Mesenchymal stem cell (in vitro differentiated cells and primary cell): ENCODE results near the gene ITPA.

Experiments
- DNase-seq: peaks from one replicate; pipeline ENCODE4 v3.0.0-alpha.2; 2013
- H2AFZ ChIP-seq: one replicate; pipeline ENCODE4 v1.6.1; 2013; ENCODE audit warnings: low read depth, mild to moderate bottlenecking, control low read depth, inconsistent platforms, low read length, moderate library complexity
- H2AK5ac ChIP-seq: 2 replicates; pipeline ENCODE4 v1.6.1; 2013; ENCODE audit warnings: low read length, moderate library complexity, mild to moderate bottlenecking, inconsistent platforms; ENCODE audit not compliant: severe bottlenecking
- H2BK120ac ChIP-seq: one replicate; pipeline ENCODE4 v1.6.1; 2013; ENCODE audit warnings: low read depth, mild to moderate bottlenecking, inconsistent platforms, low read length, moderate library complexity
- H2BK12ac ChIP-seq, 2 experiments: one replicate each; pipeline ENCODE4 v1.6.1; 2013; ENCODE audit warnings: inconsistent platforms in 2 of 2, low read length in 2 of 2, mild to moderate bottlenecking in 2 of 2, moderate library complexity in 2 of 2, control low read depth in 1 of 2
- H2BK15ac ChIP-seq: one replicate; pipeline ENCODE4 v1.6.1; 2013; ENCODE audit warnings: mild to moderate bottlenecking, low read depth, inconsistent platforms; ENCODE audit not compliant: poor library complexity, severe bottlenecking
- H2BK5ac ChIP-seq: 2 replicates; pipeline ENCODE4 v1.6.1; 2013; ENCODE audit warnings: low read depth, mild to moderate bottlenecking, low read length, control low read depth, inconsistent platforms; ENCODE audit not compliant: poor library complexity, severe bottlenecking
- H3K14ac ChIP-seq, 2 experiments: one replicate each; pipeline ENCODE4 v1.6.1; 2013; ENCODE audit warnings: inconsistent platforms in 2 of 2, low read length in 2 of 2, control low read depth in 1 of 2, mild to moderate bottlenecking in 1 of 2, moderate library complexity in 1 of 2
- H3K18ac ChIP-seq, 2 experiments: one replicate each; pipeline ENCODE4 v1.6.1; 2013; ENCODE audit warnings: inconsistent platforms in 2 of 2, low read length in 2 of 2, control low read depth in 1 of 2, low read depth in 1 of 2, mild to moderate bottlenecking in 1 of 2
- H3K23ac ChIP-seq, 2 experiments: one replicate each; pipeline ENCODE4 v1.6.1; 2013; ENCODE audit warnings: inconsistent platforms in 2 of 2, low read length in 2 of 2, mild to moderate bottlenecking in 2 of 2, moderate library complexity in 2 of 2, control low read depth in 1 of 2
- H3K27ac ChIP-seq: 2 replicates; pipeline ENCODE4 v1.5.1; 2013; ENCODE audit warnings: mild to moderate bottlenecking, moderate library complexity, low read length, control low read depth, inconsistent platforms; ENCODE audit not compliant: poor library complexity, severe bottlenecking
- H3K27me3 ChIP-seq, 2 experiments: 2 replicates each; pipeline versions ENCODE4 v1.6.1 to v1.7.0; 2013; ENCODE audit warnings: low read length in 2 of 2, mild to moderate bottlenecking in 2 of 2, moderate library complexity in 2 of 2, control low read depth in 1 of 2, inconsistent platforms in 1 of 2; ENCODE audit not compliant: control insufficient read depth in 1 of 2, insufficient read depth in 1 of 2
- H3K36me3 ChIP-seq, 2 experiments: 2 replicates each; pipeline versions ENCODE4 v1.6.1 to v1.7.0; 2013; ENCODE audit warnings: low read length in 2 of 2, control low read depth in 1 of 2, inconsistent platforms in 1 of 2, low read depth in 1 of 2, mild to moderate bottlenecking in 1 of 2; ENCODE audit not compliant: insufficient read depth in 2 of 2, control insufficient read depth in 1 of 2
- H3K4ac ChIP-seq, 2 experiments: one replicate each; pipeline ENCODE4 v1.6.1; 2013; ENCODE audit warnings: inconsistent platforms in 2 of 2, low read length in 2 of 2, mild to moderate bottlenecking in 2 of 2, moderate library complexity in 2 of 2, control low read depth in 1 of 2, low read depth in 1 of 2
- H3K4me1 ChIP-seq: 2 replicates; pipeline ENCODE4 v1.6.1; 2013; ENCODE audit warnings: low read depth, low read length, control low read depth; ENCODE audit not compliant: control insufficient read depth, insufficient read depth
- H3K4me2 ChIP-seq: 2 replicates; pipeline ENCODE4 v1.6.1; 2013; ENCODE audit warnings: low read length, mild to moderate bottlenecking, inconsistent platforms; ENCODE audit not compliant: poor library complexity, severe bottlenecking
- H3K4me3 ChIP-seq, 2 experiments: 2 replicates each; pipeline versions ENCODE4 v1.5.1 to v1.7.0; 2013; ENCODE audit warnings: low read length in 2 of 2, mild to moderate bottlenecking in 2 of 2, control low read depth in 1 of 2, low read depth in 1 of 2; ENCODE audit not compliant: insufficient read depth in 1 of 2
- H3K79me1 ChIP-seq: replicated peaks from 2 replicates; pipeline ENCODE4 v1.6.1; 2013; ENCODE audit warnings: mild to moderate bottlenecking, control low read depth, low read length, inconsistent platforms; ENCODE audit not compliant: poor library complexity, severe bottlenecking
- H3K9ac ChIP-seq: 2 replicates; pipeline ENCODE4 v1.7.0; 2013; ENCODE audit warnings: mild to moderate bottlenecking, low read length, moderate library complexity
- H3K9me3 ChIP-seq: 2 replicates; pipeline ENCODE4 v1.7.0; 2013; ENCODE audit warnings: mild to moderate bottlenecking, low read length; ENCODE audit not compliant: control insufficient read depth
- H4K8ac ChIP-seq: one replicate; pipeline ENCODE4 v1.6.1; 2013; ENCODE audit warnings: inconsistent platforms, mild to moderate bottlenecking, low read length, moderate library complexity
- H4K91ac ChIP-seq: one replicate; pipeline ENCODE4 v1.6.1; 2013; ENCODE audit warnings: mild to moderate bottlenecking, low read length, inconsistent platforms
- WGBS: methylation state at CpG from one replicate; pipeline ENCODE4 v1.1.7; 2013; ENCODE audit warnings: mixed read lengths; 5-methylcytosine and 5-hydroxymethylcytosine counted together

The ITPA gene

GRCh38 chr20:3188823-3189413 is 20.4 kb upstream of the ITPA start:
- Histone ChIP-seq H3K14ac (no peak overlapping the region), H4K91ac (no peak overlapping the region), H3K4me3 (no peak overlapping the region), H3K18ac (no peak overlapping the region), H3K27me3 (no peaks in the 10 kb centered on the region), H3K9ac (no peak overlapping the region), H2AK5ac (no peak overlapping the region), H4K8ac (no peak overlapping the region), H3K79me1 (peaks cover 5% of the 10 kb centered on the region), H3K23ac (no peak overlapping the region), H3K4me2 (no peak overlapping the region), H3K27ac (no peak overlapping the region), H2BK5ac (no peak overlapping the region), H2BK120ac (no peak overlapping the region), H2BK12ac (no peak overlapping the region), H3K36me3 (peaks cover 47 to 52% of the 10 kb centered on the region in 2 experiments), H3K9me3 (no peaks in the 10 kb centered on the region), H2AFZ (no peak overlapping the region), H3K4ac (no peak overlapping the region), H2BK15ac (no peak overlapping the region), H3K4me1 (no peaks in the 10 kb centered on the region)
- WGBS = 95% methylated on average over 3 of the region's 3 CpGs
- no peak for DNase-seq

DNA sequence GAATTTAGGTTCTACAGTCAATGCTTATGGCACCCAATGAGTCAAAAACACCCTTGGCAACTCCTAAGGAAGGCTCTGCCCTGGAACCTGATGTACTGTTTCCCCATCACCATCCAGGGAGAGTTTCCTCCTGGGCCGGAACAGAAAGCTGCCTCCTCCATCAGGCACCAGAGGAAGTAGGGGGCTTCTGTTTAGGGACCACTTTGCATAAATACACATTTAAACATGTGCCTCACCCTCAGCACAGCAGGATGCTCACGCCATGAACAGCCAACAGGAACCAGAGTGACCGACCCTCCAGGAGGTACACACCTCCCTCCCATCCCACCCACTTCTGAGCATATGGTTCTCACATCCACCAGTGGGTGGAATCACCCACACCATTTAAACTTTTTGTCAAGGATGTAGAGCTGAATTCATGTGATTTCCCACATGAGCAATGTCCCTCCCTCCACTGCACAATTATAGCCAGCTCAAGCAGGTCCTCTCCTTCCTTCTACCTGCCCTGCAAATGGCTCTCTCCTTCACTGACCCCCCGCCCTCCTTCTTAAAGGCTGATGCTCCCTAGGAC is 19.7 kb upstream of the ITPA start:
- no peaks in the 10 kb centered on the region for H3K9me3 ChIP-seq
- H3K36me3 ChIP-seq = peaks cover 55 to 59% of the 10 kb centered on the region in 2 experiments
- 90% methylated on average over 4 of the region's 4 CpGs for WGBS

DNA sequence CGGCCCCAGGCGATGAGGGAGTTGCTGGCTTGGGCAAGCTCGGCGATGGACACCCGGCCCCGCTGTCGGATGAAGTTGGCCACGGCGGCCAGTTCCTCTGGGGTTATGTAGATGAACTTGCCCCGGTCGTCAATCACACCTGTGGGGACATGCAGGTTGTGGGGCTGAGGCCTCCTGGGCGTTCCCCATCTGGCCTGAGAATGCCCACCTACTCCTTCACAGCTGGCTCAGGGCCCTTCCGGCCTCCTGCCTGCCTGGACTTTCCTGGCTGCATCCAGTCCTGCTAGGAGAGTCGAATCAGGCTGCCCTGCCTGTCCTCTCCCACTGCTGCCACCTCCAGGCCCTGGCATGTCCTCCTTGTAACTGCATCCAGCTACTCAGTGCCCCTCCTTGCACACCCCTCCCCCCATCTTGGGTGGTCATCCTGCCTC is 18.6 kb upstream of the ITPA start:
- Histone ChIP-seq H3K9me3 (no peaks in the 10 kb centered on the region), H4K8ac (no peak overlapping the region), H3K4me1 (no peaks in the 10 kb centered on the region), H2BK15ac (no peak overlapping the region), H2AK5ac (no peak overlapping the region), H3K14ac (no peak overlapping the region), H2BK5ac (no peak overlapping the region), H3K4ac (no peak overlapping the region), H3K4me3 (no peak overlapping the region), H2AFZ (no peak overlapping the region), H3K27me3 (no peaks in the 10 kb centered on the region), H3K36me3 (peaks cover 65 to 70% of the 10 kb centered on the region in 2 experiments), H3K18ac (no peak overlapping the region), H3K4me2 (no peak overlapping the region), H3K79me1 (peaks cover 10% of the 10 kb centered on the region), H2BK120ac (no peak overlapping the region), H3K23ac (no peak overlapping the region), H3K27ac (no peak overlapping the region), H3K9ac (no peak overlapping the region), H2BK12ac (no peak overlapping the region), H4K91ac (no peak overlapping the region)
- WGBS = 94% methylated on average over 14 of the region's 14 CpGs
- no peak for DNase-seq

More for the DNA sequence above, 19.7 kb upstream of the ITPA start:
- Histone ChIP-seq H3K4me2 (no peak overlapping the region), H2BK12ac (no peak overlapping the region), H3K14ac (no peak overlapping the region), H3K18ac (no peak overlapping the region), H2BK5ac (no peak overlapping the region), H2BK15ac (no peak overlapping the region), H4K91ac (no peak overlapping the region), H2AFZ (no peak overlapping the region), H3K27me3 (no peaks in the 10 kb centered on the region), H3K23ac (no peak overlapping the region), H4K8ac (no peak overlapping the region), H3K27ac (no peak overlapping the region), H3K4ac (no peak overlapping the region), H2AK5ac (no peak overlapping the region), H3K79me1 (peaks cover 5% of the 10 kb centered on the region), H3K4me3 (no peak overlapping the region), H3K9ac (no peak overlapping the region), H2BK120ac (no peak overlapping the region), H3K4me1 (no peaks in the 10 kb centered on the region)
- no peak for DNase-seq

DNA sequence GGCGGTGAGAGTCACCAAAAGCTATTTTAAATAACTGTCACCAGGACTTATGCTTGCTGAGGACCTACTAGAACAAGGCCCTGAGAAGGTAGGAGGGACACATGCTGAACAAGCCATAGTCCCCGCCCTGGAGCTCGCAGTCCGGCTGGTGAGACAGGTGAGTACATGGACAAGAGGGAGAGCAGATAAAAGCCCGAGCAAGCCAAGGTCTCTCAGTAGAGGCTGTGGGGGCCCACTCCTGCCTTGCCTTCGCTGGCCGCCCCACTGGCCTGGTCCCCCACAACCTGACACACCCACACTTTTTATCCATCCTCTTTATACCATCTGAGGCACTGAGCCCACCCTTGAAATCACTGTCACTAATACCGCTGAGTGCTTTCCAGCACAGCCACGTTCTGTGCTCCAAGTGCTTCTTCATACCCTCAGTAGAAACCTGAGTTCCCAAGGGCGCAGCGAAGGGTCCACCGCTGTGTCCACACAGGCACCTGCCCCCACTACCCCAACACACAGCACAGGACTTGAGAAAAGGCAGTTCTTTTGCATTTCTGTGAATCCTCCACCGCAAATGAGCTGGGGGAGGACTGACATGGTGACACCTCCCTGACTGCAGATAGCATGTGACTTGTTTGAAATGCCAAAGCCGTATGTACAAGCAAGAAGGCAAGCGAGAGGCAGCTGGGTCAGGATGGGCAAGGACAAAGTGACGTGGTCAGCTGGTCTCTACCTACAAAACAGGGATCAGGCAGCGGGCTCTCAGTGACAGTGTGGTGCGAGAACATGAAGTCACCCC is 16.9 kb upstream of the ITPA start:
- no peak overlapping the region for H2BK5ac ChIP-seq
- no peak overlapping the region for H4K8ac ChIP-seq
- no peaks in the 10 kb centered on the region for H3K9me3 ChIP-seq
- H3K4me3 ChIP-seq = no peak overlapping the region
- no peak overlapping the region for H2BK120ac ChIP-seq
- H2AK5ac ChIP-seq = no peak overlapping the region
- H3K79me1 ChIP-seq = peaks cover 16% of the 10 kb centered on the region
- H2BK12ac ChIP-seq = no peak overlapping the region
- H3K36me3 ChIP-seq = peaks cover 70 to 84% of the 10 kb centered on the region in 2 experiments
- H3K9ac ChIP-seq = no peak overlapping the region
- no peak overlapping the region for H3K4me2 ChIP-seq
- H3K4me1 ChIP-seq = no peaks in the 10 kb centered on the region
- no peak overlapping the region for H3K27ac ChIP-seq
- no peak overlapping the region for H3K4ac ChIP-seq
- H2BK15ac ChIP-seq = no peak overlapping the region
- no peak for DNase-seq
- H3K23ac ChIP-seq = no peak overlapping the region
- H2AFZ ChIP-seq = no peak overlapping the region
- no peak overlapping the region for H3K18ac ChIP-seq
- no peak overlapping the region for H4K91ac ChIP-seq
- WGBS = 98% methylated on average over 18 of the region's 18 CpGs
- H3K14ac ChIP-seq = no peak overlapping the region
- H3K27me3 ChIP-seq = no peaks in the 10 kb centered on the region
